Duodenal mucosa (tissue), 2 donors: ENCODE data around the gene TTC16.

ENCODE experiments used
- H3K27ac ChIP-seq: one replicate; pipeline ENCODE4 v1.7.0; 2013; ENCODE audit warnings: low read depth, low read length
- H3K27me3 ChIP-seq, 2 donors: one replicate each; pipeline ENCODE4 v1.7.0; 2013; ENCODE audit warnings: low read length in 2 of 2, control low read depth in 1 of 2; ENCODE audit not compliant: insufficient read depth in 2 of 2, control insufficient read depth in 1 of 2
- H3K36me3 ChIP-seq, 2 donors: one replicate each; pipeline ENCODE4 v1.7.0; 2013; ENCODE audit warnings: low read length in 2 of 2, control low read depth in 1 of 2; ENCODE audit not compliant: insufficient read depth in 2 of 2, control insufficient read depth in 1 of 2
- H3K4me1 ChIP-seq, 2 donors: one replicate each; pipeline ENCODE4 v1.7.0; 2013; ENCODE audit warnings: low read length in 2 of 2, control low read depth in 1 of 2; ENCODE audit not compliant: insufficient read depth in 2 of 2, control insufficient read depth in 1 of 2
- H3K4me3 ChIP-seq, 2 donors: one replicate each; pipeline ENCODE4 v1.7.0; 2013; ENCODE audit warnings: low read length in 2 of 2, low read depth in 1 of 2
- H3K9ac ChIP-seq, 2 donors: one replicate each; pipeline ENCODE4 v1.7.0; 2013; ENCODE audit warnings: low read length in 2 of 2, low read depth in 1 of 2
- H3K9me3 ChIP-seq, 2 donors: one replicate each; pipeline ENCODE4 v1.7.0; 2013; ENCODE audit warnings: low read length in 2 of 2, control low read depth in 1 of 2; ENCODE audit not compliant: control insufficient read depth in 1 of 2

TTC16 gene

GRCh38 chr9:127730262-127730661 lies 14.4 kb downstream of the TTC16 start:
- Histone ChIP-seq H3K9ac (no peak overlapping the region), H3K27me3 (no peaks in the 10 kb centered on the region), H3K9me3 (no peaks in the 10 kb centered on the region), H3K36me3 (peaks cover 0 to 8% of the 10 kb centered on the region in 2 donors), H3K4me1 (peaks cover 7 to 11% of the 10 kb centered on the region in 2 donors), H3K27ac (no peak overlapping the region), H3K4me3 (no peak overlapping the region)

- Histone ChIP-seq H3K27ac (no peak overlapping the region), H3K36me3 (peaks cover 0 to 8% of the 10 kb centered on the region in 2 donors), H3K9me3 (no peaks in the 10 kb centered on the region), H3K4me1 (peaks cover 7 to 17% of the 10 kb centered on the region in 2 donors), H3K4me3 (no peak overlapping the region), H3K9ac (no peak overlapping the region), H3K27me3 (no peaks in the 10 kb centered on the region)
These were observed 15.0 kb downstream of the TTC16 start for GRCh38 chr9:127730799-127731410.

GRCh38 chr9:127731938-127732337 lies 16.1 kb downstream of the TTC16 start:
- H3K27ac ChIP-seq, result no peak overlapping the region
- H3K27me3 ChIP-seq, result no peaks in the 10 kb centered on the region
- H3K9me3 ChIP-seq, result no peaks in the 10 kb centered on the region
- no peak overlapping the region for H3K4me3 ChIP-seq
- peaks cover 7 to 18% of the 10 kb centered on the region in 2 donors for H3K4me1 ChIP-seq
- H3K36me3 ChIP-seq, result peaks cover 0 to 8% of the 10 kb centered on the region in 2 donors
- H3K9ac ChIP-seq, result no peak overlapping the region

GRCh38 chr9:127732444-127732843 lies 16.6 kb downstream of the TTC16 start:
- no peak overlapping the region for H3K27ac ChIP-seq
- no peaks in the 10 kb centered on the region for H3K27me3 ChIP-seq
- H3K4me1 ChIP-seq, result peaks cover 7 to 18% of the 10 kb centered on the region in 2 donors
- no peaks in the 10 kb centered on the region for H3K9me3 ChIP-seq
- H3K4me3 ChIP-seq, result no peak overlapping the region
- H3K9ac ChIP-seq, result no peak overlapping the region
- H3K36me3 ChIP-seq, result peaks cover 0 to 8% of the 10 kb centered on the region in 2 donors

- Histone ChIP-seq H3K9ac (peak overlapping the region in 1 of 2 donors; percentile 18), H3K36me3 (peaks cover 0 to 8% of the 10 kb centered on the region in 2 donors), H3K9me3 (no peaks in the 10 kb centered on the region), H3K27me3 (no peaks in the 10 kb centered on the region), H3K4me1 (peaks cover 7 to 18% of the 10 kb centered on the region in 2 donors), H3K27ac (no peak overlapping the region), H3K4me3 (peak overlapping the region in 1 of 2 donors; percentile 76)
These were observed 17.7 kb downstream of the TTC16 start for GRCh38 chr9:127733614-127734013.

- H3K9ac ChIP-seq, result peak overlapping the region; percentile 55 to 60
- H3K27me3 ChIP-seq, result no peaks in the 10 kb centered on the region
- H3K4me3 ChIP-seq, result peak overlapping the region; percentile 72 to 76
- H3K9me3 ChIP-seq, result no peaks in the 10 kb centered on the region
- peaks cover 7 to 18% of the 10 kb centered on the region in 2 donors for H3K4me1 ChIP-seq
- peak overlapping the region; percentile 92 for H3K27ac ChIP-seq
- peaks cover 0 to 8% of the 10 kb centered on the region in 2 donors for H3K36me3 ChIP-seq
These were observed 18.4 kb downstream of the TTC16 start for GRCh38 chr9:127734247-127734746.

- Histone ChIP-seq H3K36me3 (peaks cover 0 to 12% of the 10 kb centered on the region in 2 donors), H3K4me1 (peaks cover 7 to 18% of the 10 kb centered on the region in 2 donors), H3K27ac (peak within 1 kb of the TSS; percentile 92), H3K4me3 (peak within 1 kb of the TSS; percentile 72 to 76), H3K9ac (peak within 1 kb of the TSS; percentile 55 to 60), H3K9me3 (no peaks in the 10 kb centered on the region), H3K27me3 (no peaks in the 10 kb centered on the region)
These were observed 19.1 kb downstream of the TTC16 start, which contains the start of gene TOR2A for GRCh38 chr9:127734747-127735529. Gene TOR2A (minus strand): TSS chr9:127735294. CDS start chr9:127735270, 24 bp downstream.

- H3K4me1 ChIP-seq, result peaks cover 12 to 25% of the 10 kb centered on the region in 2 donors
- peaks cover 0 to 16% of the 10 kb centered on the region in 2 donors for H3K36me3 ChIP-seq
- H3K27ac ChIP-seq, result no peak overlapping the region
- no peak overlapping the region for H3K9ac ChIP-seq
- H3K27me3 ChIP-seq, result no peaks in the 10 kb centered on the region
- H3K4me3 ChIP-seq, result no peak overlapping the region
- H3K9me3 ChIP-seq, result no peaks in the 10 kb centered on the region
These were observed 19.8 kb downstream of the TTC16 start for GRCh38 chr9:127735530-127736185.

- Histone ChIP-seq H3K27ac (no peak overlapping the region), H3K9me3 (no peaks in the 10 kb centered on the region), H3K27me3 (peaks cover 4 to 7% of the 10 kb centered on the region in 2 donors), H3K4me3 (no peak overlapping the region), H3K4me1 (peaks cover 12 to 24% of the 10 kb centered on the region in 2 donors), H3K36me3 (peaks cover 0 to 8% of the 10 kb centered on the region in 2 donors), H3K9ac (no peak overlapping the region)
These were observed 22.8 kb downstream of the TTC16 start for GRCh38 chr9:127738666-127739065.
